Fibroblast of lung (primary cell): Measurements from ENCODE around the gene PTPRCAP. TPM values are rescaled to one million over a fixed set of nuclear protein-coding genes. Genes with fewer than 3 reads are reported as not detected.
"Not testable (repeated sequence)": the region's sequence is repeated elsewhere in the genome, so short reads cannot be mapped to it uniquely, and the experiment has no call there.

ENCODE experiments used
- DNase-seq, 2 donors: peaks; one replicate each; pipeline versions ENCODE4 v3.0.0 to v3.0.0-alpha.2; 2010; ENCODE audit warnings: low read depth in 2 of 2
- H2AFZ ChIP-seq: 2 replicates; pipeline ENCODE4 v1.5.1; 2012; ENCODE audit warnings: low read length, control low read depth, inconsistent platforms
- H3K27ac ChIP-seq: 2 replicates; pipeline ENCODE4 v1.5.1; 2011; ENCODE audit warnings: low read length, control low read depth; ENCODE audit not compliant: insufficient read depth
- H3K27me3 ChIP-seq: 2 replicates; pipeline ENCODE4 v1.5.1; 2011; ENCODE audit warnings: mild to moderate bottlenecking, low read length; ENCODE audit not compliant: control insufficient read depth, insufficient read depth
- H3K36me3 ChIP-seq: 2 replicates; pipeline ENCODE4 v1.5.1; 2011; ENCODE audit warnings: low read length; ENCODE audit not compliant: control insufficient read depth, insufficient read depth
- H3K4me1 ChIP-seq: 2 replicates; pipeline ENCODE4 v1.5.1; 2011; ENCODE audit warnings: low read length; ENCODE audit not compliant: control insufficient read depth, insufficient read depth; ENCODE audit errors: extremely low read depth
- H3K4me2 ChIP-seq: 2 replicates; pipeline ENCODE4 v1.5.1; 2011; ENCODE audit warnings: low read length, control low read depth; ENCODE audit not compliant: insufficient read depth; ENCODE audit errors: extremely low read depth
- H3K4me3 ChIP-seq, 4 experiments: fragments of 200-600 bp in 1 of 4; sonication (generic) in 1 of 4; replicated peaks in 1 of 4; 2 replicates each; pipeline ENCODE4 v1.5.1; 2011 to 2016; ENCODE audit warnings: low read length in 4 of 4, low read depth in 3 of 4, mild to moderate bottlenecking in 3 of 4, control low read depth in 2 of 4, inconsistent platforms in 1 of 4, mixed read lengths in 1 of 4; ENCODE audit not compliant: insufficient read depth in 1 of 4; ENCODE audit errors: control extremely low read depth in 1 of 4
- H3K79me2 ChIP-seq: 2 replicates; pipeline ENCODE4 v1.5.1; 2012; ENCODE audit warnings: mild to moderate bottlenecking, low read length, inconsistent platforms; ENCODE audit not compliant: control insufficient read depth, insufficient read depth
- H3K9ac ChIP-seq: 2 replicates; pipeline ENCODE4 v1.5.1; 2011; ENCODE audit warnings: mild to moderate bottlenecking, low read length, control low read depth; ENCODE audit not compliant: insufficient read depth
- H3K9me3 ChIP-seq: 2 replicates; pipeline ENCODE4 v1.5.1; 2012; ENCODE audit warnings: low read depth, low read length; ENCODE audit not compliant: control insufficient read depth, insufficient read depth
- H4K20me1 ChIP-seq: 2 replicates; pipeline ENCODE4 v1.5.1; 2011; ENCODE audit warnings: low read length; ENCODE audit not compliant: control insufficient read depth, insufficient read depth; ENCODE audit errors: extremely low read depth
- EZH2 ChIP-seq: IDR thresholded peaks from 2 replicates; pipeline ENCODE4 v1.5.1; 2012; ENCODE audit warnings: low read length, control low read depth, mild to moderate bottlenecking; ENCODE audit errors: missing control alignments
- polyA plus RNA-seq, 2 donors: library from polyadenylated mRNA; depleted of rRNA in 1 of 2; stranded (reverse) in 1 of 2; unstranded in 1 of 2; fragments of >200 nt; gene quantifications; 2 replicates each; pipeline ENCODE4 v1.2.1, GENCODE V29; 2011 to 2012; ENCODE audit warnings: missing spikeins in 1 of 2
- total RNA-seq: library from RNA; depleted of rRNA; stranded (reverse); fragments of >200 nt; gene quantifications from 2 replicates; pipeline ENCODE4 v1.2.1, GENCODE V29; 2014
- TF ChIP-seq, protein P1 (sequence below), 2 donors: IDR thresholded peaks in 1 of 2; conservative IDR thresholded peaks in 1 of 2; 1 replicate in 1 of 2; 2 replicates in 1 of 2; pipeline ENCODE4 v1.5.1; 2011 to 2012; ENCODE audit warnings: low read length in 2 of 2, control low read depth in 1 of 2, inconsistent platforms in 1 of 2, low read depth in 1 of 2, mild to moderate bottlenecking in 1 of 2

PTPRCAP gene
- total and polyA plus RNA-seq, 2 donors (not counting 1 experiment from before 2014, with no cell fraction given): 0.17 TPM; not detected in 1

- H3K4me3 ChIP-seq: no peak overlapping the region
- H3K27ac ChIP-seq: no peak overlapping the region
- no peak for TF ChIP-seq EZH2
- TF ChIP-seq, protein P1, sequence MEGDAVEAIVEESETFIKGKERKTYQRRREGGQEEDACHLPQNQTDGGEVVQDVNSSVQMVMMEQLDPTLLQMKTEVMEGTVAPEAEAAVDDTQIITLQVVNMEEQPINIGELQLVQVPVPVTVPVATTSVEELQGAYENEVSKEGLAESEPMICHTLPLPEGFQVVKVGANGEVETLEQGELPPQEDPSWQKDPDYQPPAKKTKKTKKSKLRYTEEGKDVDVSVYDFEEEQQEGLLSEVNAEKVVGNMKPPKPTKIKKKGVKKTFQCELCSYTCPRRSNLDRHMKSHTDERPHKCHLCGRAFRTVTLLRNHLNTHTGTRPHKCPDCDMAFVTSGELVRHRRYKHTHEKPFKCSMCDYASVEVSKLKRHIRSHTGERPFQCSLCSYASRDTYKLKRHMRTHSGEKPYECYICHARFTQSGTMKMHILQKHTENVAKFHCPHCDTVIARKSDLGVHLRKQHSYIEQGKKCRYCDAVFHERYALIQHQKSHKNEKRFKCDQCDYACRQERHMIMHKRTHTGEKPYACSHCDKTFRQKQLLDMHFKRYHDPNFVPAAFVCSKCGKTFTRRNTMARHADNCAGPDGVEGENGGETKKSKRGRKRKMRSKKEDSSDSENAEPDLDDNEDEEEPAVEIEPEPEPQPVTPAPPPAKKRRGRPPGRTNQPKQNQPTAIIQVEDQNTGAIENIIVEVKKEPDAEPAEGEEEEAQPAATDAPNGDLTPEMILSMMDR (conservative IDR thresholded peaks at IDR 0.05 in 1 of 2, IDR thresholded peaks at IDR 0.05 in 1 of 2; ENCODE audit: low read depth in 1 of 2, low read length in 2 of 2): no peak
- no peak for DNase-seq
- peaks cover 15% of the 10 kb centered on the region for H3K79me2 ChIP-seq
- no peaks in the 10 kb centered on the region for H4K20me1 ChIP-seq
- H3K9me3 ChIP-seq: no peaks in the 10 kb centered on the region
- peaks cover under 1% of the 10 kb centered on the region for H3K27me3 ChIP-seq
- H3K9ac ChIP-seq: no peak overlapping the region
- H2AFZ ChIP-seq: no peak overlapping the region
- peaks cover 6% of the 10 kb centered on the region for H3K4me1 ChIP-seq
- H3K4me2 ChIP-seq: no peak overlapping the region
- no peaks in the 10 kb centered on the region for H3K36me3 ChIP-seq
These were observed 32.8 kb downstream of the PTPRCAP start for GRCh38 chr11:67404515-67405195.

GRCh38 chr11:67403085-67403484, 34.4 kb downstream of the PTPRCAP start:
- not testable (repeated sequence) for H3K4me1 ChIP-seq, DNase-seq, H3K9me3 ChIP-seq, H3K27ac ChIP-seq, H3K9ac ChIP-seq, H3K4me2 ChIP-seq, H3K27me3 ChIP-seq, H4K20me1 ChIP-seq, H3K4me3 ChIP-seq, H2AFZ ChIP-seq
- Histone ChIP-seq H3K36me3 (peaks cover 12% of the 10 kb centered on the region), H3K79me2 (peaks cover 24% of the 10 kb centered on the region)

GRCh38 chr11:67402192-67402839, 35.2 kb downstream of the PTPRCAP start:
- H4K20me1 ChIP-seq, H3K9ac ChIP-seq, H3K9me3 ChIP-seq, H3K4me1 ChIP-seq, DNase-seq, H3K27me3 ChIP-seq: not testable (repeated sequence)
- H3K79me2 ChIP-seq: peaks cover 24% of the 10 kb centered on the region
- H3K4me3 ChIP-seq: peak overlapping the region in 3 of 4 experiments; percentile 41 to 55 (median 47)
- H2AFZ ChIP-seq: peak overlapping the region; percentile 91
- H3K27ac ChIP-seq: peak overlapping the region; percentile 83
- peak overlapping the region; percentile 88 for H3K4me2 ChIP-seq
- peaks cover 19% of the 10 kb centered on the region for H3K36me3 ChIP-seq
